HEK293T (cell line): ENCODE results near the gene DMRTB1.

ENCODE experiments used
- ARNT ChIP-seq: fragments of 450-650 bp; IDR thresholded peaks from 2 replicates; pipeline ENCODE4 v1.6.1; 2017; ENCODE audit warnings: mild to moderate bottlenecking
- BHLHE40 ChIP-seq: fragments of 450-650 bp; IDR thresholded peaks from 2 replicates; pipeline ENCODE4 v1.6.1; 2016; ENCODE audit warnings: mild to moderate bottlenecking, moderate library complexity, borderline replicate concordance
- ELF4 ChIP-seq: fragments of 450-650 bp; IDR thresholded peaks from 2 replicates; pipeline ENCODE4 v1.6.1; 2017; ENCODE audit warnings: antibody characterized with exemption
- FOXA1 ChIP-seq: fragments of 450-650 bp; IDR thresholded peaks from 2 replicates; pipeline ENCODE4 v1.6.1; 2016; ENCODE audit warnings: mild to moderate bottlenecking
- FOXK2 ChIP-seq: fragments of 450-650 bp; IDR thresholded peaks from 2 replicates; pipeline ENCODE4 v1.6.1; 2016; ENCODE audit warnings: mild to moderate bottlenecking
- FOXM1 ChIP-seq: fragments of 450-650 bp; IDR thresholded peaks from 2 replicates; pipeline ENCODE4 v1.6.1; 2017; ENCODE audit warnings: mild to moderate bottlenecking, borderline replicate concordance
- HDGF ChIP-seq: fragments of 450-650 bp; IDR thresholded peaks from 2 replicates; pipeline ENCODE4 v1.6.1; 2017; ENCODE audit warnings: antibody characterized with exemption, borderline replicate concordance
- NFRKB ChIP-seq: fragments of 450-650 bp; IDR thresholded peaks from 2 replicates; pipeline ENCODE4 v1.6.1; 2016; ENCODE audit warnings: mild to moderate bottlenecking, moderate library complexity
- SP1 ChIP-seq: fragments of 450-650 bp; IDR thresholded peaks from 2 replicates; pipeline ENCODE4 v1.6.1; 2017
- SUZ12 ChIP-seq: fragments of 450-650 bp; IDR thresholded peaks from 2 replicates; pipeline ENCODE4 v1.6.1; 2016; ENCODE audit warnings: mild to moderate bottlenecking

DNA sequence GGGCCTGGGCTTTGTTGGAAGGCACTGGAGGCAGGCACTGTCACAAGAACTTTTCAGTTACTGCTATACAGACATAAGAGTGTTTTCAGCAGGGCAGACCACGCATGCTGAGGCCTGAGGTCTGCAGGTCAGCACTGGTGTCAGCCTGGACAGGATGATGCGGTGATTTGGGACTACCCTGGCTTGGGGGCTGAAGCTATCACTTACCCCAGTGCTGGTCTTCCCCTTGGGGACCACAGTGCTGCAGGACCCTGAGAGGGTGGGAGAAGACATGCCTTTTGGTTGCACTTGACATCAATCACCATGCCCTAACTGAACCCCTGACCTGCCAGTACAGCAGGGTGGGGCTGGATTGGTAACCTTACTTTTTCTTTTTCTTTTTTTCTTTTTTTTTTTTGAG, 9.2 kb downstream of the DMRTB1 start:
- no peak for TF ChIP-seq HDGF
- TF ChIP-seq FOXA1, result no peak
- no peak for TF ChIP-seq FOXK2
- TF ChIP-seq SUZ12, result no peak
- TF ChIP-seq FOXM1, result no peak
- TF ChIP-seq SP1, result no peak
- TF ChIP-seq BHLHE40, result no peak
- no peak for TF ChIP-seq ELF4
- TF ChIP-seq ARNT, result no peak
- TF ChIP-seq NFRKB, result no peak
